GM21825 (cell line): Measurements from ENCODE around the gene LHCGR.

Experiments used
- ATAC-seq: cut with Tn5 transposase; IDR thresholded peaks from one replicate; pipeline ENCODE4 v1.9.1; 2021; ENCODE audit warnings: mild to moderate bottlenecking, moderate library complexity; ENCODE audit not compliant: unreplicated experiment

LHCGR gene

DNA sequence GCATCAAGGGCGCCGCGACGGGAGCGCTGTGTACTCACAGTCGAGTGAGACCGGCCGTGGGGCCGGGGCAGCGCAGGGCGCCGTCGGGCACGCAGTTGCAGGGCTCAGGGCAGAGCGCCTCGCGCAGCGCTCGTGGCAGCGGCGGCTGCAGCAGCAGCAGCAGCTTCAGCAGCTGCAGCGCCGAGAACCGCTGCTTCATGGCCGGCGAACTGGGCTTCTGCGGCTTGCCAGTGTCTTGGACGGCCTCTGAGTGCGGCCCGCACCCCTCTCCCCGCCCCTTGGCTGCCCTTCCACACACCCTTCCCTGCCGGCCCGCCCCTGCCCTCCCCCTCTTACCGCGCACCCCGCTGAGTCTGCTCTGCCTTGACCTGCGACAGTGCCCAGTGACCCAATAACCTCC is at the start of gene LHCGR:
Gene LHCGR, minus strand, starts transcription at position 252 of the 400 bp plus-strand sequence. Its CDS starts 53 bp downstream, at position 199.
- no peak for ATAC-seq

- ATAC-seq = no peak
Observed at GRCh38 chr2:48799601-48800000, 44.1 kb upstream of the LHCGR start.

DNA sequence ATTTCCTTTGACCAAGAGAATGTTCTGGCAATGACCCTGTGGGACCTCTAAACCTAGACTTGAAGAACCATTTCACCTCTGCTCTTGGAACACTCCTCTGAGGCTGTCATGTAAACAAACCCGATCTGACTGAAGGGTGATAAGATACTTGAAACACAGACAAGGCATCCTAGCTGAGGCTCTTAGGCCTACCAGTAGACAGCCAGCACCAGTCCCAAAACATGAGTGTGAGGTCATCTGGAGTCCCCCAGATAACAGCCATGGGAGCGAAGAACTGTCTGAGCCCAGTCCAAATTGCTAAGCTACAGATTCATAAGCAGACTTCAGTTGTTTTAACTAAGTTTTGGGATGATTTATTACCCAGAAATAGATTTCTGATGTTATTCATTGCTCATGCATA is 39.5 kb upstream of the LHCGR start:
- ATAC-seq = no peak

GRCh38 chr2:48793671-48794070 is 38.1 kb upstream of the LHCGR start:
- ATAC-seq = no peak

- ATAC-seq = no peak
Observed at GRCh38 chr2:48792030-48792429, 36.5 kb upstream of the LHCGR start.

DNA sequence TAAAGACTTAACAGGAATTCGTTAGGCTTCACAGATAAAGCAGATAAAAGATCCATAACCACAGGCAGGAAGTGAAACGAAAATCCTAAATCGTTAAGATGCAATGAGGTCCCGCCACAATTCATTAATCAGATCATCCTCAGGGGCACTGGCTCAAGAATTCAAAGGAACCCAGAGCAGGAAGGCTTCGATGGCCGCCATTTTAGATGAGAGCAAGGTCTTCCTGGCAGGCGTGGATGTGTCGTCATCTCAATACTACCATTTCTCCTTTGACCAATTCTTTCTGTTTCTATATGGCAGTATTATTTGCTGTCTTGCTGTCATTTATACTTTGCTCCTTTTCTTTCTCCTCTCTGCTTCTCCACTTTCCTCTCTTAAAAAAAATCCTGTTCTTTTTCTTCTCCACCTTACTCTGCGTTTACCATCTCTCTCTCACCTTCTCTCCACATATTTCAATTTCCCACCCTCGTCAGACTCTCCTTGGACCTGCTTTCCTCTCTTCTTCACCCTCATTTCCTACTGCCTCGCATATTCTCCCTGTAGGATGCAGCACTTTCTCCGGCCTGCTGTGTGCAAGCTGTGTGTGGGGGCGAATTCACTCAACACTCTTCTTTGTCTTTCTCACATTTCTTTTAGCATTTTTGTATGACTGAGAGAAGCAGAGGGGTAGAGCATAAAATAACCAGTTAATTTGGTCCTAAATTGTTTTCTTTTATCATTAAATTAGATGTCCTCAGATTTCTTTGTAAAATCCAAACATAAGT is 35.1 kb upstream of the LHCGR start:
- no peak for ATAC-seq

DNA sequence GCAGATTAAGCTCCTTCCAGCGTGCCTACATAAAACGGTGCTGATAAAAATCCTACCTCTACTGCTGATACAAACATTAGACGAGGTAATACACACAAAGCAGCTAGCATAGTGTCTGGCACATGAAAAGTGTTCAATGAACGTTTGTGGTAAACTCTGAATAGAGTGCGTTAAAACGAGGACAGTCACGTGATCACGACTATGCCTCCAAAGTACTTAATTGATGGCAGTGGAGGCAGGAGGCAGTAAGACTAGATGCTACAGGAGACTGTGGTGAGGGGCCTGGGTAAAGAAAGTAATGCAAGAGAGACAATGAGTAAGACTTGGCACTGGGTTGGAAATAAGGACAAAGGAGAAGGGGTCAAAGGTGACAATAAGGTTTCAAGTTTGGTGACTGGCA is 32.1 kb upstream of the LHCGR start:
- ATAC-seq = no peak

DNA sequence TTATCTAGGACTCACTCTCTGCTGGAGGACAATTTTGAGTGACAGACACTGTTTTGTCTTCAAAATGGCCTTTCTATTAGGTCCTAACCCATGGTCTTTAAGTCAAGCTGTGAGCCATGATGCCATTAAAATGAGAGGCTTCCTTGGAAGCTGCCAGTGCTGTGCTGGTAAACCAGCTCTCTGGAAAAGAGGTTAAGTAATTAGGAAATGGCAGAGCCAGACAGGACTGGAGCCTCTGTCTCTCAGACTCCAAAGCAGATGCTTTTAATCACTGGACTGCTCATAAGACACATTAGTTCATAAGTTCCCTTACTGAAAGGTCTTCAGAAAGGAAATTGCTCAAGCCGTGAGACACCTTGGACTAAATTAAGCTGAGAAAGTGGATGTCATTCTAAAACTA is 25.8 kb upstream of the LHCGR start:
- ATAC-seq = no peak

- ATAC-seq = no peak
Observed at GRCh38 chr2:48779019-48779716, 23.6 kb upstream of the LHCGR start.

DNA sequence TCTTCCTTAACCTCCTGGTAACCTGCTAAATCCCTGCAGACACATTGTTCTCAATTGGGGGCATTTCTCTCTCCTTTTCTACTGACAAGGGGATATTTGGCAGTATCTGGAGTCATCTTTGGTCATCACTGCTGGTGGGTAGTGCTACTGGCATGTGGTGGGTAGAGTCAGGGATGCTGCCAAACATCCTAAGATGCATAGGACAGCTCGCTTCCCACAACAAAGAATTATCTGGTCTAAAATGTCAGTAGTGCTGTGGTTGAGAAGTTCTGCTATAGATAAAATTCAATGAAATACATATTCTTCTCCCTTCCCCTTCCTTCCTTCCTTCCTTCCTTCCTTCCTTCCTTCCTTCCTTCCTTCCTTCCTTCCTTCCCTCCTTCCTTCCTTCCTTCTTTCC is 18.7 kb upstream of the LHCGR start:
- no peak for ATAC-seq

- no peak for ATAC-seq
Observed at GRCh38 chr2:48771241-48772014, 15.9 kb upstream of the LHCGR start.

- ATAC-seq = no peak
Observed at GRCh38 chr2:48770181-48770580, 14.7 kb upstream of the LHCGR start.

GRCh38 chr2:48768669-48769068 is 13.1 kb upstream of the LHCGR start:
- no peak for ATAC-seq

GRCh38 chr2:48767330-48767729 is 11.8 kb upstream of the LHCGR start:
- ATAC-seq = no peak

DNA sequence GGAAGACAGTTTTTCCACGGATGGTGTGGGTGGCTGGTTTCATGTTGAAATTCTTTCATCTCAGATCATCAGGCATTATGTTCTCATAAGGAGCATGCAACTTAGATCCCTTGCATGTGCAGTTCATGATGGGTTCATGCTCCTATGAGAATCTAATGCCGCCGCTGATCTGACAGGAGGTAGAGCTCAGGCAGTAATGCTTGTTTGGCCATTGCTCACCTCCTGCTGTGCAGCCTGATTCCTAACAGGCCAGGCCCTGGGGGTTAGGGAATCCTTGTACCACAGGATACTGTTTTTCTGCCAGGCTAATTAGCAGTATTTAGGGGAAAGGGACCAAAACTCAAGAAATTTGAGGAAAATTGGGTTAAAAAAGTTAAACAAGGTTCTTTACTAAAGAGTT is 5.3 kb upstream of the LHCGR start:
- ATAC-seq = no peak

- no peak for ATAC-seq
Observed at GRCh38 chr2:48759682-48760081, 4.2 kb upstream of the LHCGR start.

- ATAC-seq = peak; percentile 60
Observed at GRCh38 chr2:48756289-48756688, 765 bp upstream of the LHCGR start.

DNA sequence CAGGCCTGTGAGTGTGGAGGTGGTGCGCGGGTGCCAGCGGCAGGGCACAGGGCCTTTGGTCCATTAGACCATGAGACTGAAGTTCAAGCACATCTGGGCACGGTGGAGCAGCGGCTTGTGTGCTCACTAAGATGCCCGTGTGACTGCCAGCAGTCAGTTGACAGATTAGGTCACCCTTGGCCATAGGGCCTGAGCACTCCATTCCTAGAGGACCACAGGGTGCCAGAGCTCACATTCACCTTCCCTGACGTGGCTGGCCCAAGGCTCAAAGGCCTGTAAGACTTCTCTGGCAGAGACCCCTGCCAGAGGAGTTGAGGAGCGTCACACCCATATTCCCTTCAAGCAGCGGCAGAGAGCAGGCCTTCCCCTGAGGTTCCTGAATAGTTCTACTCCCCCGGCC is 650 bp downstream of the LHCGR start:
- no peak for ATAC-seq

DNA sequence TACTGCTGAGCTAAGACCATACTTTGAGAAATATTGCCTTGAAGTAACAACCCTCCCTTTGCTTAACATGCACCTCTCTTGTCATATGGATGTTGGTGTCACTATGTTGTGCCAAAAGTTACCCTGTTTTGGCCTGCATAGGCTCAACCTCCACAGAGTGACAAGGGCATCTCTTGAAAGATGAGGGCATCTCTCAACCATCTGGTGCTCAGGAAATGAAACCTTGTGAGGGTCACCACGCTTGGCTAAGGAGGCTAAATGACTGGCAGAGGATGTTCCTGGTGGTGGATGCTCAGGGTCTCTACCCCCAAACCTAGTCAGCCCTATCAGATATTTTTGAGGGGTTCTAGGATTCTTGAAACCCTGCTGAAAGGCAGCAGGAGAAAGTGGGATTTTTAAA is 2.3 kb downstream of the LHCGR start:
- no peak for ATAC-seq

- ATAC-seq = peak; percentile 50
Observed at GRCh38 chr2:48750128-48750739, 5.3 kb downstream of the LHCGR start.
